SK-N-SH treated with all-trans-retinoic acid at 6 μM for 48 hours (cell line): Measurements from ENCODE around the gene OCLN.
"Not testable (repeated sequence)": the region's sequence is repeated elsewhere in the genome, so short reads cannot be mapped to it uniquely, and the experiment has no call there.

Experiments
- CREB5 ChIP-seq: fragments of 250-450 bp; sonication (Bioruptor Pico); IDR thresholded peaks from 2 replicates; pipeline ENCODE4 v1.5.1; 2020; ENCODE audit warnings: low read depth, mild to moderate bottlenecking, moderate library complexity
- CSDC2 ChIP-seq: fragments of 250-450 bp; sonication (Bioruptor Pico); IDR thresholded peaks from 2 replicates; pipeline ENCODE4 v1.5.0; 2020; ENCODE audit warnings: mild to moderate bottlenecking, moderate library complexity

DNA sequence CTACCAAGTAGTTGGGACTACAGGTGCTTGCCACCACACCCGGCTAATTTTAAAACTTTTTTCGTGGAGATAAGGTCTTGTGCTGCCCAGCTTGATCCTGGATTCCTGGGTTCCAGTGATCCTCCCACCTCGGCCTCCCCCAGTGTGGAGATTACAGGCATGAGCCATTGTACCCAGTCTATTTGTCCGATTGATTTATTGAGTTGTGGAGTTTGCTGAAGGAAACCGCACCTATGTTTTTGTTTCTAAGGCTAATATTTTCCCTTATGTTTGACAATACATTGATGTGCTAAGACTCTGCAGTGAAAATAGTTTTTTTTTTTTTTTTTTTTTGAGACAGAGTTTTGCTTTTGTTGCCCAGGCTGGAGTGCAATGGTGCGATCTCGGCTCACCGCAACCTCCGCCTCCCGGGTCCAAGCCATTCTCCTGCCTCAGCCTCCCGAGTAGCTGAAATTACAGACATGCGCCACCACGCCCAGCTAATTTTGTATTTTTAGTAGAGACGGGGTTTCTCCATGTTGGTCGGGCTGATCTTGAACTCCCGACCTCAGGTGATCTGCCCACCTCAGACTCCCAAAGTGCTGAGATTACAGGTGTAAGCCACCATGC lies 20.0 kb upstream of the OCLN start:
- TF ChIP-seq CREB5, CSDC2: not testable (repeated sequence)
